HG02798 (cell line): Measurements from ENCODE around the gene THY1.
"Not testable (repeated sequence)": the region's sequence is repeated elsewhere in the genome, so short reads cannot be mapped to it uniquely, and the experiment has no call there.

Experiments used
- ATAC-seq: cut with Tn5 transposase; IDR thresholded peaks from one replicate; pipeline ENCODE4 v1.9.1; 2021; ENCODE audit warnings: mild to moderate bottlenecking; ENCODE audit not compliant: unreplicated experiment, poor library complexity

The THY1 gene

DNA sequence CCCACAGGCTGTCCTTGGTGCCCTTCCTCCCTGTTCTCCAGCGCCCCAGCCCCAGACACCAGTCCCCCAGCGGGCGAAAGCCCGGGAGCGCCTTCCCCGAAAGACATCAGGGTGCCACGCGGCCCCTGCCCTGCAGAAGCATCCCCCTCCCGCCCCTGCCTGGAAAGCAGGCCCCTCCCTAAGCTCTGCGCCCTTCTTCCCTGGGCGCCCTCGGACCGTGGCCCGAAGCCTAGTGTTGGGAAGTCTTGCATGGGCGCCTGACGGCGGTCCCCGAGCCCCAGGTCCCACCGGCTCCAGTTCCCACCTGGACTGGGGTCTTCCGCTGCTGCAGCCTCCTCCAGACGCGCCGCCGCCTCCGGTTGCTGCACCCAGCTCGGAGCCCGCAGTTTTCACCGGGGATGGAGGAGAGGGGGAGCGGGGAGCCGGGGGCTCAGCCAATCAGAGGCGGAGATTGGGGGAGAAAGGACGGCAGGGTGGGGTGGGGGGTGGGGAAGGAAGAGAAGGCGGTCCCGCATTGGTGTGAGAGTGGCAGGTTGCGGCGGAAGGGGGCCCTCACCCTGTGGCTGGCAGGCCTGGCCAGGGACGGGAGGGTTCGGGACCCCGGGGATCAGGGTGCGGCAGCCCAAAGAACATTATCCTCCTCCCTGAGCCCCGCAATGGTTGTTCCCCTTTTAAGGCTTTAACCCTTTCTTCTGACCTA lies at the start of gene THY1:
THY1 (minus strand) TSS at position 364 of the 700 bp plus-strand sequence. CDS start 2,267 bp downstream, outside the sequence.
- ATAC-seq: no peak

DNA sequence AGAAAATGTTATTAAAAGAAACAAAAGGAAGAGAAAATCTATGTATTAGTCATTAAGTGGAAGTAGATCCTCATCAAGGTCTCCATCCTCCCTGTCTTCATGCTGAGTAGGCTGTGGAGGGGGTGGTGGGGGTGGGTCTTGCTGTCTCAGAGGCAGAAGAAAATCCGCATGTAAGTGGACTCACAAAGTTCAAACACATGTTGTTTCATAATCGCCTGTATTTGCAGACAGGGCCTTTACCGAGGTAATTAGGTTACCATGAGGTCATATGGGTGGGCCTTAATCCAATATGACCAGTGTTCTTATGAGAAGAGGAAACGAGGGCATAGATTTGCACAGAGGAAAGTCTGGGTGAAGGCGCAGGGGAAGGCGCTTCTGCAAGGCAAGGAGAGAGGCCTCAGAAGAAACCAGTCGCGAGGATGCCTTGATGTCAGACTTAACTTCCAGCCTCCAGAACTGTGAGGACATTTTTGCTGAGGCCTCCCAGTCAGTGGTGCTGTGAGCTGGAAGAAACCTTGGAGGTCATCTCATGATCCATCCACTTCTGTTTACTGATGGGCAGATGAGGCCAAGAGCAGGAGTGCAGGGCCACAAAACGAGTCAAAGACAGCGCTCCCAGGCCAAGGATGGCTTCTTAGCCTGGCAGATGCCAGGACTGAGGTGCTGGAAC lies 49.3 kb upstream of the THY1 start:
- no peak for ATAC-seq

DNA sequence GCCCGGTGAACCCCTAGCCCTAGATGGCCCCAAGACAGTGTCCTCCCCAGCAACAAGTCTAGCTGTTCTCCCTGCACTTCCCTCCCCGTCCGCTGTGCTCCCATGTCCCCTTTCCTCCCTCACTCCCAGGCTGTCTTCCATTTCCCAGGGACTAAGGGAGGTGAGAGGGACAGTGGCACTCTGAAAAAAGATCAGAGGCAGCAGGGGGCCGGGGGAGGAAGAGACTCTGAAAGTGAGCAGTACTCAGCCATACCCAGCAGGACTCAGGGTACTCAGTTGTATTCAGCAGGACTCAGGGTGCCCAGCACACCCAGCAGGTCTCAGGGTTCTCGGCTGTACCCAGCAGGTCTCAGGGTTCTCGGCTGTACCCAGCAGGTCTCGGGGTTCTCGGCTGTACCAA lies 48.4 kb upstream of the THY1 start:
- ATAC-seq: no peak

DNA sequence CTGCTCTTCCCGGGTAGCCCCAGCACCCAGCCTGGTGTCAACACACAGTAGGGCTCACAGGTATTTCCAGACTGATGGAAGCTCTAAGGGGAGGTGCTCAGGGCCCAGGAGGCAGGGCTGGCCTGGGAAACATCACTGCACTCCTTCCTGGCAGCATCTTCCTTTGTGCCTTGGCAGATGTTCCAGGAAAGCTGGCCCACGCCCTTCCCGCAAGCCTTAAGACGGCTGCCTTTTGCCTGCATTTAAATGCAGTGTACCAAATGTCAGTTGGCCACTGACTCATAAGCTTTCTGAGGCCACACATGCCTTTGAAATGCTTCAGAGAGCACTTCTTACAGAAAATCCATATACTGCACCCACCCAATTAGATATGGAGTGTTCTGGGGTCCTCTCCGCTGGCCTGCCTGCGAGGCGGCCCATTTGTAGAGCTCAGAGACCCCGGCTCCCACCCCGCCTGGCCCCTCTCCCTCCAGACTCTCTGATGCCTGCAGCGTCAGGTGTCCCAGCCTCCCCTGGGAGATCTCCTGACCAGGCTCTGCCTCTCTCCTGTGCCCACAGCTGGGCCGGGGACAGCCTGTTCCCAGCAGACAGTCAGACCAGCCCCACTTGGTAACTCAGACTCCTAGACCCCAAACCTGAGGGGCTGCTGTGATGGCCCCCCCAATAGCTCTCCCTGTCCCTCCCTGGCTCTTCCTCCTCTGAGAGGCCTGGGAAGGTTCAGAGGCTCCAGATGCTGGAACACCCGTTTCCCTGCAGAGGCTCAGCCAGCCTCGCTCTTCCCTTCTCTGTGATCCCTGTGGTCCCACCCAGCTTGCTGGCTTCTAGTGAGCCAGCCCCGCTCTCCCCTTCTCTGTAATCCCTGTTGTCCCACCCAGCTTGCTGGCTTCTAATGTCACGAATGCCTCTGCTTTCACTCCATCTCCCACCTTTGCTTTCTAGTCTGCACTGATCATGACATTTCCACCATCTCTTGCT lies 47.6 kb upstream of the THY1 start:
- ATAC-seq: no peak

DNA sequence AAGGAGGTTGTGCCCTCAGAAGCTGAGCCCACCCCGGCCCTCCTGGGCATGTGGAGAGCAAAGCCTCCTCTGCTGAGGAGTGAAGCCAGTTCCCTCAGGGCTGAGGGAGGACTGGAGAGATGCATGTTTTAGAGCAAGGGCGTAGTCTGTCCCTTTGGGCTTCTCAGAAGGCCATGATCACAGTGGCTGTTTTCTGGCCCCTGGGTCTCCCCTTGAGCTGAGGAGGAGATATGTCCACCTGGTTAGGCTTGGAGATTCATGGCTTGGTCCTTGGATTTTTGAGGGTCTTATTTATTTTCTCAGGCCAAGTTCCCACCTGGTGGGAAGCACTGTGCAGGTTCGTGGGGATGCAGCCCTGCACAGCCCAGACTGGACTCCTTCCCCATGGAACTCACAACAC lies 46.5 kb upstream of the THY1 start:
- no peak for ATAC-seq

DNA sequence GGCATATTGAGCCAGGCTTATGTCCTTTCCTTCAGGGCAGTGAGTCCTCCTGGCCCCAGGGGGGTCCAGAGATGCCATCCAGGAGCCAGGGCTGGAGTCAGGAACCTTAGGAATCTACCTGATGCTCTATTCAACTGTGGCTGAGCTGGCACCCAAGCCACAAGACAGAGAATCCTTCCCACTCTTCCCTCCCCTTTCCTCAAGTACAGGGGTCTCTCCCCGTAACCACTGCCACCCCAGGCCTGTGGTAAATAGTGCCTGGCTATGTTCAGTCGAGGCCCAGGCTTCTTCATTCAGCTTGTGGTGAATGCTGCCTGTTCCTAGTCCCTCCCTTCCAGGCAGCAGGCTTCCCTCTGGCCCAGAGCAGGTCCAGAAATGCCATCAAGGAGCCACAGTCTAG lies 45.5 kb upstream of the THY1 start:
- ATAC-seq: no peak

DNA sequence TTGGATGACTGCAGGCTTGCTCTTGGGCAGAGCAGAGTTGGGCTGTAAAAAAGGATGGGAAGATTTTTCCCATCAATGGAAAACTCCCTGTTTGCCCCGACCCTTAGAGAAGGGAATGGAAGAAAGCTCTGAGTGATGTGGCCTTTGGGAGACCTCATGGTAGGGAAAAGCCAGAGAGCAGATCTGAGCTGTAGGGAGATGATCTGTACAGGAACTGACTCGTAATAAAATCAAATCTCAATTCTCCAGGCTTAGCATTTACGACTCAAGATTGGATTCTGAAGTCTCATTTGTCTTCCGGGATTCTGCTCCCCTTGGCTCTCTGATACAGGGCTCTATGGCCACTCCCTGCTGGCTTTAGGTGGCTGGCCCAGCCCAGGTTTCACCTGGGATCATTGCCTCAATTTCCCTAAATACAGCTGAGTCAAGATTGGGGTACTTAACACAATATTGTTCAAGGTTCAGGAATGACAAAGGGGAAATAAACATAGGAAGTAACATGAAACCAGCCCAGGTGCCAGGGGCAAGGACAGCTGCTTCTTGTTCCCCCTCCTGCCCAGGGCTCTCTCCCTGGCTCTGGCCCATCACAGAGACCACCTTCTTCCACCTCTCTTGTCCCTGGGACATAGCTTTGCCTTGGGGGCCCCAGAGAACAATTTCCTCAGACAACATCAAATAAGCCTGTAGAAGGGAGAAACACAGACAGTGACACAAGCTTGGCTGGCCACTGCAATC lies 38.4 kb upstream of the THY1 start:
- no peak for ATAC-seq

DNA sequence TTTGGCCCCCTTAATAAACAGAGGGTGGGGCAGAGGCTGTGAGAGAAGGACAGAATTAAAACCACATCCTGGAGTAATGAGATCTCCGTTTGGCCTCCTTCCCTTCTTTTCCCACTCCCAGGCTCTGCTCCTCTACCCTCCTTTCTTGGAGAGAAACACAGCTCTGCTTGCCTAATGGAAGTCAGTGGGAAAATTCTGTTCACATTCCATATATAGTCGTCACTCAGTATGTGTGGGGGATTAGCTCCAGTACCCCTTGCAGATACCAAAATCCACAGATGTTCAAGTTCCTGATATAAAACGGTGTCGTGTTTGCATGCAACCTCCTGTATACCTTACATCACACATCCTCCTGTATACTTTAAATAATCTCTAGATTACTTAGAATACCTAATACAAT lies 37.6 kb upstream of the THY1 start:
- no peak for ATAC-seq

DNA sequence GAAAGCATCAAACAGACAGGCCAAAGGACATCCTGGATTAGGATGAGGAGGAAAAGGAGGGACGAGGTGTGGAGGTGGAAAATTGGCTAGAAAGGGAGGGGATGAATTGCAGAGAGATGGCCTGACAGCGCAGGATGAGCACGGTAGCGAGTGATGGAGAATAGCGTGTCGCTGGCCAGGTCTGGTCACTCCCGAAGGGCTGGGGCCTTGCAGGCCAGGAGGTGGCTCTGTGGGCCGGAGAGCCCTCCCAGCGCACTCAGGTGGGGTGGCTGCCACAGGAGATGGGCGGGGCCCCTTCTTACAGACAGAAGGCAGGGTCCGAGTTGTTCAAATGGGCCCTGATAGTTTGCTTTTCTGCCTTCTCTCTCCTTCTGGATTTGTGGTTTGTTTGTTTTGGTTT lies 37.1 kb upstream of the THY1 start:
- ATAC-seq: no peak

DNA sequence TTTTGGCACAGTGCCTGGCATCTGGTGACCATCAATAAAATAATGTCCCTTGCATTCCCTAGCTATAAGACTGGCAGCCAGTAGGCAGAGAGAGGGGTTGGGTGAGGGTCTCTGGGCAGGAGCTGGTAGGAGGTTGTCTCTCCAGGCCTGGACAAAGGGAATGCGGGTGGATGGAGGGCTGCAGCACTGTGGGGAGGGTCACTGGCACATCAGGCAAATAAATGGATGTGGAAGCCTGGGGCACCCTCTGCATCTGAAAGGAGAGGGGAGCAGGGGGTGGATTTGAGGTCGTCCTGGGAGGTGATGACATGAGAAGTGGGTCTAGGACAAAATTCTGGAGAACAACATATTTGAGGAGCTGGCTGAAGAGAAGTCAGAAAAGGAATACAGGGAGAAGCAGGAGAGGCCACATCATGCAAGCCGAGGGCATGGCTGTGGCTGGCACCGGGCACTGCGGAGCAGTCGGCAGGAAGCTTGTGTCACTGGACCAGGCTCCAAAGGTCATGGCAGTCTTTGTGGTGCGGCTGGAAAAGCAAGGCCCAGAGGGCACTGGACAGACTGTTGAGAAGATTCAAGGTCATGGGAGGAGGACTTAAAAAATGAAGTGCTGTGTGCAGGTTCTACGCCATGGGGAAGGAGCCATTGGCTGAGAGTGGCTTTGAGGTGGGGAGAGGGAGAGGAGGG lies 36.5 kb upstream of the THY1 start:
- ATAC-seq: no peak

DNA sequence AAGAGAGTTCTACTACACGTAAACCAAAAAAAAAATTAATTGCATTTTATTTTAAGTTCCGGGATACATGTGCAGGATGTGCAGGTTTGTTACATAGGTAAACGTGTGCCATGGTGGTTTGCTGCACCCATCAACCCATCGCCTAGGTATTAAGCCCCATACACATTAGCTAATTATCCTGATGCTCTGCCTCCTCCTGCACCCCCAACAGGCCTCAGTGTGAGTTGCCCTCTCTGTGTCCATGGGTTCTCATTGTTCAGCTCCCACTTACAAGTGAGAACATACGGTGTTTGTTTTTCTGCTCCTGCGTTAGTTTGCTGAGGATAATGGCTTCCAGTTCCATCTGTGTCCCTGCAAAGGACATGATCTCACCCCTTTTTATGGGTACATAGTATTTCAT lies 32.7 kb upstream of the THY1 start:
- not testable (repeated sequence) for ATAC-seq

DNA sequence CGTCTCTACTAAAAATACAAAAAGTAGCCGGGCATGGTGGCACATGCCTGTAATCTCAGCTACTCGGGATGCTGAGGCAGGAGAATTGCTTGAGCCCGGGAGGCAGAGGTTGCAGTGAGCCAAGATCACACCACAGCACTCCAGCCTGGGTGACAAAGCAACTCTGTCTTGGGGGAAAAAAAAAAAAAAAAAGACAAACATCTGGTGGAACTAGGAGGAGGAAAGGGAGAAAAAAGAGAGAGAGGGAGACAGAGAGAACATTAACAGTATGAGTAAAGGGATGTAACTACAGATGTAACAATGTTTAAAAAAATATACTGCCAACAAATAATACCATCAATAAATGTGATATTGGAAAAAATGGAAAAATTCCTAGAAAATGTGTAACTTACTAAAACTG lies 32.3 kb upstream of the THY1 start:
- not testable (repeated sequence) for ATAC-seq

DNA sequence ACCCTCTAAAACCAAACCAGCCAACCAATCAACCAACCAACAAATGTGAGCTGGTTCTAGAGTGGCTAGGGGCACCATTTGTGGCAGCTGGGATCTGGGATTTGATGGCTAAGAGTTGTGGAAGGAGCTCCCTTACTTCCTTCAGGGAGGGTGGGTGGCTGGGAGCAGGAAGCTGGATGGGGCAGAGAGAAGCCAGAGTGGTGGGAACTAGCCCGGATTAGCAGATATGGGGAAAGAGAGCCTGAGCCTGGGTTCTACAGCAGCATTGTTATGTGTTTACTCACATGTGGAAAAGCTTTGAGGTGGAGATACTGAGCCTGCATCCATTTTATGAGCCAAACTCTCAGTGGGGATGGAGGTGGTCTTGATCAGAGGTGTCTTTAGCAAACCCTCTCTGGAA lies 30.9 kb upstream of the THY1 start:
- ATAC-seq: no peak

DNA sequence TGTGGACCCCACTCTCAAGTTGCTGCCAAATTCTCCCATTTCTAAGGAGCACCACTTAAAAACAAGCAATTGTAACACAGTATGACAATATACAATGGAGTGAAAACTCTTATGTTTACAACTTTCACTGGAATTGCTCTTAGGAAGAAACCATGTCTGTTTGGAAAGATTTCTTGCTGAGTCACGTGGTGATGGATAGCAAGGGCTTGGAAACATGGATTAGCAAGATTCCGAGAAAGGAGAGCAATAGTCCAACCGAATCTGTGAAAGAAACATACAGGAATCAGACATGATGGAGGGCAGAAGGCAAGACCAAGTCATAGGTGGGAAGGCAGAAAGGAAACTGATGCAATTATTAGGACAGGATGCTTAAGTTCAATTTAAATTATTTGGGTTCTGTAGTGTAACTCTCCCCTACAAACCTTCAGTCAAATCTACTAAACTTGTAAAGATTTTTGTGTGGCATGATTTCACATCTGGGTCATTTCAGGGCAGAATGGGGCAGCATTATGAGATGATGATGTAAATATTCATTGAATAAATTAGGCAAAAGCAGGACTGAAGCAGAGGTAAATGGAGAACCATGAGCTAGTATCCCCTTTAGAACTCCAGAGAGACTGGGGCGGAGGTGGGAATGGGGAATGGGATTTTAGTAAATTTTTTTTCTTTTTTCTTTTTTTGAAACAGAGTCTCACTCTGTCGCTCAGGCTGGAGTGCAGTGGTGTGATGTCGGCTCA lies 27.8 kb upstream of the THY1 start:
- no peak for ATAC-seq

DNA sequence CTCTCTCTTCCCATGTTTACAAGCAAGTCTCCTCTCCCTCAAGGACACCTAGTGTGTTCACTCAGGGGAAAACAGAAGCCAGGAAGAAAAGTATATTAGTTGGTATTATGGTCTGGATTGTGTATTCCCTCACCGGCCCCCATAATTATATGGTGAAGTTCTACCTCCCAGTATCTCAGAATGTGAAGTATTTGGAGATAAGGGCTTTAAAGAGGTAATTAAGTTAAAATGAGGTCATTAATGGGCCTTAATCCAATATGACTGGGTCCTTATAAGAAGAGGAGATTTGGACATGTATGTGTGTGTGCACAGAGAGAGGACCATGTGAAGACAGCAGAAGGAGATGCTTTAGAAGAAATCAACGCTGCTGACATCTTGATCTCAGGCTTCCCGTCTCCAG lies 26.5 kb upstream of the THY1 start:
- ATAC-seq: no peak

DNA sequence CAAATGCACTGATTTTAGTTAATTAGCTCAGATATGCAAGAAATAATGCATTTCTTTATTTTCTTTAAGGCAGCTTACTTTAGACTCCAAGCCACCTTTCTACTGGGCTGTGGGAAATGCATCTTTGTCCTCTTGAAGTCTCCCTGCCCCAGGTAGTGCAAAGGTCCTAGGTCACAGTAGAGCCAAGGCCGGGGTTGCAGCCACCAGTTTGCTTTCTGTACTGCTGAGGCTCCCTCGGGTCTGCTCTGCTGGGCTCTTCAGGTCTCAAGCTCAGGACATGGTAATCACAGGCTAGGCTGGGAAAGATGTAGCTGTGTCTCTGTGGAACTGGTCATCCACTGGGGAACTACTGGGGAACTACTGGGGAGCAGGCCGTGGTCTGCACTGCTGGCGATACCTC lies 25.4 kb upstream of the THY1 start:
- no peak for ATAC-seq

DNA sequence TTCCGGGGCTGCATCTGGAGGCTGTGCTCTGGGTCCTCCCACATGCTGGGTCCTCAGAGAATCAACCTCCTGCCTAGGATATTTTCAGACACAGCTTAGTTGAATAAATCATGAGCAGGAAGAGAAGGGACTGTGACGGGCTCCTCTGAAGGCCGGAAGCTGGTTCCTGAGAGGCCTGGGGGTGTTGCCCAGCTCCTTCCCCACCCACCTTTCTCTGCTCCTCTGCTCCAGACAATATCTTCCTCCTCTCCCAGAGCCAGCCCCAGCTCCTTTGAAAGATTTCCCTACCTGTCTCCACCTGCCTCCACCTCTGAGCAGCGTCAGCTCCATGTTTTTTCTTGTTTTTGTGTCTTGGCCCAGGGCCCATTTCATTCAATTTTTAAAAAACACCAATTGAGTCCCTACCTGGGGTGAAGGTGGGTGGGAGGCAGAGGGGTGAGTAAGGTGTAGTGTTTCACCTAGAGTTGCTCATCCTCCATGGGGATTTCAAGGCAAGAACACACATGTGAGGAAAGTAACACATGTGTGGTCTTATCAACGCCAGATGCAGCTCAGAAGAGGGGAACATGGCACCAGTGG lies 24.8 kb upstream of the THY1 start:
- ATAC-seq: no peak

DNA sequence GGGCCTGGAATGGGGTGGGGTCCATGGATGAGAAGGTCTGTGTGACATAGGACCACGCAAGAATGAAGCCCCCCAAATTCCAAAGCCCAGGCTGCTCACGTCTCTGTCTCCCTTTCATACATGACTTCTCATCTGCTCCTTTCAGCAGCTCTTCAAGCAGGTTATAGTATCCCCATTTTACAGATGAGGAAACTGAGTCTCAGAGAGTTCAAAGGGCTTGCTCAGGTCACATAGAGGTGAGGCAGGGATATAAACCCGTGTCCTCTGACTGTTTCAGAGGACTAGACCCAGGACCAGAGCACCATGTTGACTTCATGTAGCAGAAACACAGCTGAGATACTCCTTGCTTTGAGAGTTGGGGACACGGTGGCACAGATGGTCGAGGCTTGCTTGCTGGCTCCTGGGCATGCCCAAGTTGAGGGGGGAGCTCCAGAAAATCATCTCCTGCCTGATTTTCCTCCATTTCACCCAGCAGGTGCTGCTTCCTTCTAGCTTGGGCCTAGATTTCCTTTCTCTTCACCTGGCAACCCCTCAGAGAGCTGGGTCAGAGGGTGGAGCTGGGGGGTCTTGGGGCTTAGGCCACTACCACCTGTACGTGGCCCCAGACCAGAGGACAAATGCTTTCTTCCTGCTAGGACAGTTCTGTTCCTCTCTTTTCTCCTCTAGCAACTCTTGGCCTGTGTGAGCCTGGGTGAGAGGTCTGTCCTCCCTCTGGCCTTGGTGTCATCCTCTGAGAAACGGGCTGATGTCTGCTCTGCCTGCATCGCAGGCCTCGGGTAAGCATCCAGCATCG lies 24.1 kb upstream of the THY1 start:
- no peak for ATAC-seq
